Panc1 (cell line): ENCODE measurements around the gene CEP192. TPM values are rescaled to one million over a fixed set of nuclear protein-coding genes. Genes with fewer than 3 reads are reported as not detected.

ENCODE experiments used
- ATAC-seq: fragments of 200-7000 bp; cut with Tn5 transposase; 2 replicates; pipeline ENCODE4 v1.9.1; 2020; ENCODE audit warnings: mild to moderate bottlenecking, moderate library complexity
- BruUV-seq: library from RNA; stranded (reverse); fragments of 400-500 nt; replicated peaks from 2 replicates; lab custom pipeline; 2021; lab: Mats Ljungman, UMichigan
- CTCF ChIA-PET: fragments of 300-600 bp; sonication (Branson Sonifier 250); formaldehyde crosslinking; loops from one replicate; lab custom pipeline; 2022; ENCODE audit warnings: antibody characterized with exemption; lab: Charles Lee
- POLR2A ChIA-PET: fragments of 300-600 bp; sonication (Branson Sonifier 250); formaldehyde crosslinking; loops from one replicate; lab custom pipeline; 2022; ENCODE audit warnings: antibody characterized with exemption; lab: Charles Lee
- DNase-seq: peaks from one replicate; pipeline ENCODE4 v3.0.0-alpha.2; 2010; ENCODE audit warnings: low read depth, low spot score
- H3K27ac ChIP-seq: 2 replicates; pipeline ENCODE4 v1.5.1; 2011; ENCODE audit warnings: mild to moderate bottlenecking, low read length, inconsistent platforms
- H3K27me3 ChIP-seq: fragments of 200-500 bp; sonication (Bioruptor generic); 2 replicates; pipeline ENCODE4 v1.6.0; 2014; ENCODE audit warnings: low read length, inconsistent platforms; ENCODE audit not compliant: control insufficient read depth, insufficient read depth
- H3K36me3 ChIP-seq: fragments of 200-500 bp; sonication (Bioruptor generic); 2 replicates; pipeline ENCODE4 v1.5.1; 2014; ENCODE audit warnings: inconsistent platforms, mild to moderate bottlenecking, low read length, moderate library complexity; ENCODE audit not compliant: control insufficient read depth, insufficient read depth
- H3K4me1 ChIP-seq: 2 replicates; pipeline ENCODE4 v1.5.1; 2011; ENCODE audit warnings: inconsistent platforms, mild to moderate bottlenecking, low read length, moderate library complexity; ENCODE audit not compliant: control insufficient read depth, insufficient read depth
- H3K4me3 ChIP-seq, 2 experiments: 2 replicates each; pipeline ENCODE4 v1.5.1; 2011 to 2012; ENCODE audit warnings: low read depth in 2 of 2, low read length in 2 of 2, mild to moderate bottlenecking in 2 of 2, inconsistent platforms in 1 of 2, moderate library complexity in 1 of 2
- H3K9me3 ChIP-seq: fragments of 200-500 bp; sonication (Bioruptor generic); 2 replicates; pipeline ENCODE4 v1.5.1; 2014; ENCODE audit warnings: low read depth, mild to moderate bottlenecking, inconsistent platforms, low read length, moderate library complexity; ENCODE audit not compliant: control insufficient read depth, insufficient read depth
- CTCF ChIP-seq: fragments of 450-650 bp; IDR thresholded peaks from 2 replicates; pipeline ENCODE4 v1.5.1; 2017; ENCODE audit warnings: mild to moderate bottlenecking
- POLR2AphosphoS5 ChIP-seq: IDR thresholded peaks from 2 replicates; pipeline ENCODE4 v1.6.1; 2012; ENCODE audit warnings: mild to moderate bottlenecking, low read depth, low read length, moderate library complexity
- REST ChIP-seq, 2 experiments: IDR thresholded peaks; 2 replicates each; pipeline ENCODE4 v1.6.1; 2011 to 2012; ENCODE audit warnings: low read depth in 2 of 2, control low read depth in 1 of 2, low read length in 1 of 2, mild to moderate bottlenecking in 1 of 2, moderate library complexity in 1 of 2; ENCODE audit not compliant: insufficient read depth in 1 of 2
- SIN3A ChIP-seq: IDR thresholded peaks from 2 replicates; pipeline ENCODE4 v1.6.1; 2012; ENCODE audit warnings: low read depth, mild to moderate bottlenecking, low read length, moderate library complexity, borderline replicate concordance; ENCODE audit not compliant: insufficient read depth
- TCF7L2 ChIP-seq: IDR thresholded peaks from 2 replicates; pipeline ENCODE4 v1.6.1; 2011; ENCODE audit warnings: mild to moderate bottlenecking, low read depth, low read length, inconsistent platforms
- in situ Hi-C: cut with HindIII; loops from 2 replicates; pipeline ENCODE4 v1.10.0; 2016; ENCODE audit warnings: low sequenced_read_pairs, low pct_unique_long_range_greater_than_20kb
- intact Hi-C: fragments of 100-400 bp; cut with micrococcal nuclease; formaldehyde crosslinking; loops from one replicate; pipeline ENCODE4 v1.10.0; 2022; ENCODE audit not compliant: unreplicated experiment
- total RNA-seq: library from RNA; stranded (reverse); gene quantifications from one replicate; pipeline ENCODE4 v1.2.1, GENCODE V29; 2021; ENCODE audit not compliant: unreplicated experiment

Gene CEP192
- total RNA-seq, 1 experiment from 2014 or later: 27.2 TPM

GRCh38 chr18:13124411-13124810, 133.2 kb downstream of the CEP192 start:
- in situ Hi-C loops (no loop called here), intact Hi-C loops (no loop called here)
- H3K36me3 ChIP-seq: peaks cover 6% of the 10 kb centered on the region
- H3K9me3 ChIP-seq: no peaks in the 10 kb centered on the region
- TF ChIP-seq SIN3A (no peak), POLR2AphosphoS5 (no peak), CTCF (no peak), REST (IDR thresholded peaks at IDR 0.05; ENCODE audit: insufficient read depth in 1 of 2, low read depth in 2 of 2, low read length in 1 of 2) (no peak), TCF7L2 (no peak)
- H3K27ac ChIP-seq: no peak overlapping the region
- no TSS peak for BruUV-seq
- ChIA-PET POLR2A (no interaction called here), CTCF (no interaction called here)
- H3K4me3 ChIP-seq: no peak overlapping the region
- DNase-seq: no peak
- ATAC-seq: no peak
- H3K27me3 ChIP-seq: no peaks in the 10 kb centered on the region
- no peaks in the 10 kb centered on the region; the same call in 1 of the 2 replicates for H3K4me1 ChIP-seq

- intact Hi-C loops (no loop called here), in situ Hi-C loops (no loop called here)
- Histone ChIP-seq H3K36me3 (peaks cover 4% of the 10 kb centered on the region), H3K27ac (no peak overlapping the region), H3K4me1 (no peaks in the 10 kb centered on the region; the same call in 1 of the 2 replicates), H3K27me3 (no peaks in the 10 kb centered on the region), H3K4me3 (no peak overlapping the region), H3K9me3 (no peaks in the 10 kb centered on the region)
- ATAC-seq (no peak), DNase-seq (no peak)
- POLR2A ChIA-PET: no interaction called here
- CTCF ChIA-PET: no interaction called here
- TF ChIP-seq POLR2AphosphoS5 (no peak), TCF7L2 (no peak), CTCF (no peak), SIN3A (no peak), REST (IDR thresholded peaks at IDR 0.05; ENCODE audit: insufficient read depth in 1 of 2, low read depth in 2 of 2, low read length in 1 of 2) (no peak)
- no TSS peak for BruUV-seq
Measured at GRCh38 chr18:13125191-13125590, 134.0 kb downstream of the CEP192 start.
